ENCODE measurements around the gene SLC5A10.

The SLC5A10 gene

DNA sequence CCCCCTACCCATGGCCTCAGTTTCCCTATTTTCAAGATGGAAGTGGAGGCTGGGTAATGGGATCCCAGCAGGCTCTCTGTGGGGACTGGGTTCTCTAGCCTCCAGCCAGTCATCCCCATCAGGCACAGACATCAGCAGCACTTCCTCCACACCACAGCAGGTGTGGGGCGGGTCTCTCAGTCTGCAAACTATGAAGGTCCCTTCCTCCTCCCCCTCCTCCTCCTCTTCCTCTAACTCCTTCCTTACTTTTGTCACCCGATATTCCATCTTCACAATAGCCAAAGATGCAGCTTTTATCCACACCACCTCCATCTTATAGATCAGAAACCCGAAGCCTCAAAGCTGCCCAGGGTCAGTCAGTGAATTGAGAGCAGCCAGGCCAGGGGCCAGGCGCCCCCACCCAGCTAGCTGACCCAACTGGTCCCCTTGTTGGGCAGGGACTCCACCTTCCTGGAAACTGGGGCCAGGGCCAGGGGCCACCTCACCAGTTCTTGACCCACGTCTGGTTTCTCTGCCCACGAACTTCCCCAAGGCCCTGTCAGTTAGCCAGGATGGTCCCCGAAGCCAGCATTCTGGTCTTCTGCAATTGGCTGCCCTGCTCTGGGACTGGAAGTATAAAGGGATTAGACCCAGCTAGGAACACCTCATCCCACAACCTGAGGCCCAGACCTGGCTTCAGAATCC, 50.1 kb downstream of the SLC5A10 start:
- no peak overlapping the region for H3K27ac ChIP-seq (replicated peaks)
- no peak for DNase-seq (ENCODE audit: low read depth in 1 of 2, low spot score in 1 of 2)
- no peak for TF ChIP-seq SPI1 (IDR thresholded peaks at IDR 0.05; ENCODE audit: borderline replicate concordance, low read depth)
- TF ChIP-seq, protein P1, sequence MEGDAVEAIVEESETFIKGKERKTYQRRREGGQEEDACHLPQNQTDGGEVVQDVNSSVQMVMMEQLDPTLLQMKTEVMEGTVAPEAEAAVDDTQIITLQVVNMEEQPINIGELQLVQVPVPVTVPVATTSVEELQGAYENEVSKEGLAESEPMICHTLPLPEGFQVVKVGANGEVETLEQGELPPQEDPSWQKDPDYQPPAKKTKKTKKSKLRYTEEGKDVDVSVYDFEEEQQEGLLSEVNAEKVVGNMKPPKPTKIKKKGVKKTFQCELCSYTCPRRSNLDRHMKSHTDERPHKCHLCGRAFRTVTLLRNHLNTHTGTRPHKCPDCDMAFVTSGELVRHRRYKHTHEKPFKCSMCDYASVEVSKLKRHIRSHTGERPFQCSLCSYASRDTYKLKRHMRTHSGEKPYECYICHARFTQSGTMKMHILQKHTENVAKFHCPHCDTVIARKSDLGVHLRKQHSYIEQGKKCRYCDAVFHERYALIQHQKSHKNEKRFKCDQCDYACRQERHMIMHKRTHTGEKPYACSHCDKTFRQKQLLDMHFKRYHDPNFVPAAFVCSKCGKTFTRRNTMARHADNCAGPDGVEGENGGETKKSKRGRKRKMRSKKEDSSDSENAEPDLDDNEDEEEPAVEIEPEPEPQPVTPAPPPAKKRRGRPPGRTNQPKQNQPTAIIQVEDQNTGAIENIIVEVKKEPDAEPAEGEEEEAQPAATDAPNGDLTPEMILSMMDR (IDR thresholded peaks at IDR 0.05; ENCODE audit: insufficient read depth, low read length) = no peak
- TF ChIP-seq, protein P2, sequence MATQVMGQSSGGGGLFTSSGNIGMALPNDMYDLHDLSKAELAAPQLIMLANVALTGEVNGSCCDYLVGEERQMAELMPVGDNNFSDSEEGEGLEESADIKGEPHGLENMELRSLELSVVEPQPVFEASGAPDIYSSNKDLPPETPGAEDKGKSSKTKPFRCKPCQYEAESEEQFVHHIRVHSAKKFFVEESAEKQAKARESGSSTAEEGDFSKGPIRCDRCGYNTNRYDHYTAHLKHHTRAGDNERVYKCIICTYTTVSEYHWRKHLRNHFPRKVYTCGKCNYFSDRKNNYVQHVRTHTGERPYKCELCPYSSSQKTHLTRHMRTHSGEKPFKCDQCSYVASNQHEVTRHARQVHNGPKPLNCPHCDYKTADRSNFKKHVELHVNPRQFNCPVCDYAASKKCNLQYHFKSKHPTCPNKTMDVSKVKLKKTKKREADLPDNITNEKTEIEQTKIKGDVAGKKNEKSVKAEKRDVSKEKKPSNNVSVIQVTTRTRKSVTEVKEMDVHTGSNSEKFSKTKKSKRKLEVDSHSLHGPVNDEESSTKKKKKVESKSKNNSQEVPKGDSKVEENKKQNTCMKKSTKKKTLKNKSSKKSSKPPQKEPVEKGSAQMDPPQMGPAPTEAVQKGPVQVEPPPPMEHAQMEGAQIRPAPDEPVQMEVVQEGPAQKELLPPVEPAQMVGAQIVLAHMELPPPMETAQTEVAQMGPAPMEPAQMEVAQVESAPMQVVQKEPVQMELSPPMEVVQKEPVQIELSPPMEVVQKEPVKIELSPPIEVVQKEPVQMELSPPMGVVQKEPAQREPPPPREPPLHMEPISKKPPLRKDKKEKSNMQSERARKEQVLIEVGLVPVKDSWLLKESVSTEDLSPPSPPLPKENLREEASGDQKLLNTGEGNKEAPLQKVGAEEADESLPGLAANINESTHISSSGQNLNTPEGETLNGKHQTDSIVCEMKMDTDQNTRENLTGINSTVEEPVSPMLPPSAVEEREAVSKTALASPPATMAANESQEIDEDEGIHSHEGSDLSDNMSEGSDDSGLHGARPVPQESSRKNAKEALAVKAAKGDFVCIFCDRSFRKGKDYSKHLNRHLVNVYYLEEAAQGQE (IDR thresholded peaks at IDR 0.05; ENCODE audit: insufficient replicate concordance, low read depth) = no peak
- TF ChIP-seq POLR2AphosphoS5 (IDR thresholded peaks at IDR 0.05; ENCODE audit: low read depth) = no peak
- TF ChIP-seq GABPA (IDR thresholded peaks at IDR 0.05; ENCODE audit: low read depth) = no peak
- H3K4me3 ChIP-seq (replicated peaks; ENCODE audit: insufficient read depth, low read length) = no peak overlapping the region
- no peaks in the 10 kb centered on the region for H3K27me3 ChIP-seq (ENCODE audit: insufficient read depth, poor library complexity, severe bottlenecking)

DNA sequence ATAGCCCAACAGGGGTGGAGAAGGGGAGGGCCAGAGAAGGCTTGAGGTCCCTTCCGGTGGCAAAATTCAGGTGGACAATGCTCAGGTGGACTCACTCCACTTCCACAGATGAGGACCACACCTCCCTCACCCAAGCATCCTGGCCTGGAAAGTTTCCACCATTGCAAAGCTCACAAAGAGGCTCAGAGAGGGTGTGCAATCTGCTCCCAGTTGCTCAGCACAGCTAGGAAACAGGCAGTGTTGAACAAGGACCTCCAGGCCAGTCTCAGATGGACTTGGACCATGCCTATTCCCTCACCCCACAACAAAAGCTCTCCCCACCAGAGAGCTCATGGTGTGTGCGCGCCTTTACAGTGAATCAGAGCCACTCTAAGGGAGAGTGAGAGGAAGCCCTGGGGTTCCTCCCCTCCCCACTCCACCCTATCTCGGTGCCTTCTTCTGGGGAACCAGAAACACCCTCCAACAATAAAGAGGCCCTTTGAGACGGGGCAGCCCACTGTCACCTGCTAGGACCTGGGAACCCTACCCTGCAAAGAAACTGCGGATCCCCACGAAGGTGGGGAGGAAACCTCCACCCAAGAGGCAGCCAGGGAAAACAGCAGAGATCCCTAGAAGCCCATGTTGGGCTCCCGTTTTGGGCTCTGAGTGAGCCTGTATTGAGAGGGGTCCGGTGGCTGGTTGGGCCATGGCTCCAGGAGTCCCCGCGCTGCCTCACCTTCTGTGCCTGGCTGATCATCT, 51.0 kb downstream of the SLC5A10 start:
- TF ChIP-seq POLR2AphosphoS5 (IDR thresholded peaks at IDR 0.05; ENCODE audit: low read depth) = no peak
- TF ChIP-seq, protein P1 (IDR thresholded peaks at IDR 0.05; ENCODE audit: insufficient read depth, low read length) = no peak
- TF ChIP-seq SPI1 (IDR thresholded peaks at IDR 0.05; ENCODE audit: borderline replicate concordance, low read depth) = no peak
- TF ChIP-seq GABPA (IDR thresholded peaks at IDR 0.05; ENCODE audit: low read depth) = no peak
- TF ChIP-seq, protein P2 (IDR thresholded peaks at IDR 0.05; ENCODE audit: insufficient replicate concordance, low read depth) = no peak
- Histone ChIP-seq H3K4me3 (replicated peaks; ENCODE audit: insufficient read depth, low read length) (no peak overlapping the region), H3K27ac (replicated peaks) (no peak overlapping the region), H3K27me3 (ENCODE audit: insufficient read depth, poor library complexity, severe bottlenecking) (no peaks in the 10 kb centered on the region)
- no peak for DNase-seq (ENCODE audit: low read depth in 1 of 2, low spot score in 1 of 2)

DNA sequence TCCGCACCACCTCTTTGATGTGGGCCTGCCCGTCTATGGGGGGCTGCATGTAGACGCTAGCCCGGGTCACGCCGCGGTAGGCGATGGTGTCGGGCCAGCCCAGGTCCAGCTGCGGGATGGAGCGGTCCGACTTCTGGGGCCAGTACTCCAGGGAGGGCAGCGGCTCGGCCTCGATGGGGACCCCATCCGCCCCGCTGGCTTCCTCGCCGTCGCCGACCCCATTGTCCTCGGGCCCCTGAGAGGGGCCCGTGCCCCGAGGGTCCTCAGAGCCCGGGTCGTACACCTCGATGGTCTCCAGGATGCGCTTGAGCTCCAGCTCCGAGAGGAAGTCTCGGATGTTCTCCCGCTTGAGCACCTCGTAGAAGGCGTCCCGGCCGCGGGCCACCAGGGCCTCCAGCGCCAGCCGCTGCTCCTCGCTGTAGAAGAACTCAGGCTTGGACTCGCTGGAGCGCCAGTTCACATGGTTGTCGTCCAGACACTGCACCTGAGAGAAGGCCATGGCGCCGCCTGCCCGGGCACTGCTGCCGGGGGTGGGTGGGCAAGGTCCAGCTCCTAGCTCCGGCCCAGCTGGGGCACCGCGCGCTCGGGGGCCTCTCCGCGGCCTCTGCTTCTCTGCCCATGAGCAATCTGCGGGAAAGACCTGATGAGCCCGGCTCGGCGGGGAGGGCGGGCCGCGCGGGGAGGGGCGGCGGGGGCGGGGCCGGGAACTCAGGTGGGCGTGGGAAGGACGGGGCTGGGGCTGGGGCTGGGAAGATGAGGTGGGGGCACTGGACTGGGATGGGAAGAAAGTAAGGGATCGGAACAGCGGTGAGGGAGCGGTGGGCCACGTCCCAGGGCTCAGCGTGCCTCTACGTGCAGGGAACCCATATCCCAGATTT, 51.8 kb downstream of the SLC5A10 start:
- no peak for DNase-seq (ENCODE audit: low read depth in 1 of 2, low spot score in 1 of 2)
- no peak for TF ChIP-seq SPI1 (IDR thresholded peaks at IDR 0.05; ENCODE audit: borderline replicate concordance, low read depth)
- TF ChIP-seq, protein P1 (IDR thresholded peaks at IDR 0.05; ENCODE audit: insufficient read depth, low read length) = no peak
- TF ChIP-seq GABPA (IDR thresholded peaks at IDR 0.05; ENCODE audit: low read depth) = no peak
- no peak for TF ChIP-seq POLR2AphosphoS5 (IDR thresholded peaks at IDR 0.05; ENCODE audit: low read depth)
- TF ChIP-seq, protein P2 (IDR thresholded peaks at IDR 0.05; ENCODE audit: insufficient replicate concordance, low read depth) = no peak
- Histone ChIP-seq H3K4me3 (replicated peaks; ENCODE audit: insufficient read depth, low read length) (peak overlapping the region; percentile 58), H3K27ac (replicated peaks) (no peak overlapping the region), H3K27me3 (ENCODE audit: insufficient read depth, poor library complexity, severe bottlenecking) (no peaks in the 10 kb centered on the region)
